Activated CD8-positive, alpha-beta memory T cell treated with anti-CD3 and anti-CD28 coated beads, Interleukin-2, amount 50 U/mL, for 1 hour (primary cell): ENCODE results near the gene SCART1.
"Not testable (repeated sequence)": the region's sequence is repeated elsewhere in the genome, so short reads cannot be mapped to it uniquely, and the experiment has no call there.

ENCODE experiments used
- DNase-seq: peaks from one replicate; pipeline ENCODE4 v3.0.0-alpha.2; 2020; ENCODE audit errors: extremely low read depth

The SCART1 gene

DNA sequence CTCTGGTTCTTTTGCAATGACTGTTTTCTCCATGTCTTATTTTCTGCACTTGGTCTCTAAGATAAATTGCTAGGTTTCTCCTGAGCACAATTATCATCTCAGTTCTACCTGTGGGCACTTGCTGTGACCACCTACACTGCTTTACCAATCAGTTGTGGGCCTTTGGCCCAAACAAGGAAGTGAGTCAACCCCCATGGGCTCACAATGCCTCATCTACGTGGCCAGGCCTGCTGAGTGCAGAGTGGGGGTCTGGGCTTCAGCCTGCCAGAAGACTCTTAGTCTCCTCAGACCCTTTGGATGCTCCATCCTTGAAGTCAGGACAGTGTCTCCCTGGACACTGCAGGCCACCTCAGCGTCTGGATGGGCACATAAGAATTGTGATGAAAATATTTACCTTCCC lies 20.3 kb downstream of the SCART1 start:
- DNase-seq: no peak

DNA sequence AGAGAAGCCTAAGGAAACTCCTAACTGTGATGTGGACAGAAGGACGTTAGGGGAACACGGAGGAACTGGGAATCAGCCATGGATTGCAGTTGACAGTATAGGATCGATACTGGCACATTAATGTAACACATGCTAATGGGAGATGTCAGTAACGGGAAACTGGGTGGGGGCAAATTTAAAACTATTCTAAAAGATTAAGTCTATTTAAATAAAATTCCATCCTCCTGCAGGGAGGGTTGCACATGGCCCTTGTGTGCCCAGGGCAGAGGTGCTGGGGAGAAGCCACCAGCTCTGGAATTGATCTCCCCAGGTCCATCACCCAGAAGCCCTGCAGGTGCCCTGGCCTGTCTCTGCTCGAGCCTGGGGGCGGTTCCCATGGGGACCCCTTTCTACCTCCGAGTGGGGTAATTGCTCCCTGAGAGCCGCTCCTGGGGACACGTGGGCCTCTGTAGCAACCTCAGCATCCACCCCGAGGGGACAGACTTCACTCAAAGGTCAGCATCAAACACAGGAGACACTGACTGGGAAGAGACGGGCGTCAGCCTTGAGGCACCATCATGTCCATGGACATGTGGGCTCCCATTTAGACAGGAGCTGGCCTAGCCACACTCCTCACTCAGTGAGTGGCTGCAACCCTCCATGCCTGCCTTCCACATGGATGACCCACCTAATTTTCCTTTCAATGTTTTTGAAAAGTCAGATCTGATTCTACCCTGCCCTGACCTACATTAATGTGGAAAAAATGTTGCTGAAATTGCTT lies 21.1 kb downstream of the SCART1 start:
- no peak for DNase-seq

DNA sequence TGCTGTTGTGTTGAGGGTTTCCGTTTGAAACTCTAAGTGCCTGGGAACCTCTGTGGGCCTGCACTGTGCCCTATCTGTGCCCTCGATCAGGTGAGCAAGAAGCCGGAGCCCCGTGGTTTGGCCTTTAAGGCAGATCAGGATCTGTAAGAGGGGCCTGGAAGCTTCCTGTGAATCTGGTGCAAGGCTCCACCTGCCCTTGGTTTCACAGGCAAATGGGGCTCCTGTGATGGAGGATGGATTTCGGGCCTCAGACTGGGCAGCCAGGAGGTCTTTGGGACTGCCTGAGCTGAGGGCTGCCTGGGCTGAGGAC lies 21.6 kb downstream of the SCART1 start:
- no peak for DNase-seq

DNA sequence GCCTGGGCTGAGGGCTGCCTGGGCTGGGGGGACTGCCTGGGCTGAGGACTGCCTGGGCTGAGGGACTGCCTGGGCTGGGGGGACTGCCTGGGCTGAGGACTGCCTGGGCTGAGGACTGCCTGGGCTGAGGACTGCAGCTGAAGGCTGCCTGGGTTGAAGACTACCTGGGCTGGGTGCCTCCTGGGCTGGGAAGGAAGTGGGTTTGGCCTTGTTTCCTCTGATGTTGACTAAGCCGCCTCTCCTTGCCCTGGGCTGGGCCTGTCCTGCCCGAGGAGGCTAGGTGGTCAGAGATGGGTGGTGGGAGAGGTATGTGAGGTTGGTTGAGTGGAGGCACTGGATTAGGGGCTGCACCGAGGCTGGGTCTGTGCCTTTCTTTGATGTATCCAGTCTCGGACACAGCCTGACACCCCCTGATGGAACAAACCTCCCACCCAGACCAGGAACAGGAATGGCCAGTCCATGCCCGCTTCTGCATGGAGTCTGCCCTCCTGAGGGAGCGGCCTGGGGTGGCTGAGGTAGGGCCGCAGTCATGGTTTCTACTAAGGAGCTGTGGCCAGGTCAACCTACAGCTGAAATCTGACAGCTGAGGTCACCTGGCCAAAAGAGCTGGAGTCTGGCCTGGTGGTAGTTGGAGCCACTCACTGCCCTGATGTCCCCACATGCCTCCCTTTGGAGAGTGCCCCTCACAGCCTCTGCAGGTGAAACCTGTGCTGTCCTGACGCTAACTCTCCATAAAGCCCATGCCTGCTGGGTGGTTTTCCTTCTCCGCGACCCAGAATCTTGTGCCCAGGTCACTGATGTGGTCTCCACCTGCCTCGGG lies 22.3 kb downstream of the SCART1 start:
- DNase-seq: no peak

DNA sequence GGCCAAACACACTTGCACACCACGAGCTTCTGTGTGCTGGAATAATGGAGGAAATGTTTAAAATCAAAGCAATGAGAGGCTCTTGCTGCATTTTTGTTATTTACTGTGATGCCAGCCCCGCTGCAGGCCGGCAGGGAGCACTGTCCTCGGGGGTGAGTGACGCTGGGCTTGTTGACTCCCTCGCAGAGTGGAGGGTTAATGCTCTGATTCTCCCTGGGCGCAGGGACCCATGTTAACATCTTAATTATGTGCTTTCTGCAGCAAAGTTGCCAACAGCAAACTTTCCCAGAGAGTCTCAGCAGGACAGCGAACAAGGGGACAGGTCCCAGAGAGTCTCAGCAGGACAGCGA lies 22.9 kb downstream of the SCART1 start:
- no peak for DNase-seq

DNA sequence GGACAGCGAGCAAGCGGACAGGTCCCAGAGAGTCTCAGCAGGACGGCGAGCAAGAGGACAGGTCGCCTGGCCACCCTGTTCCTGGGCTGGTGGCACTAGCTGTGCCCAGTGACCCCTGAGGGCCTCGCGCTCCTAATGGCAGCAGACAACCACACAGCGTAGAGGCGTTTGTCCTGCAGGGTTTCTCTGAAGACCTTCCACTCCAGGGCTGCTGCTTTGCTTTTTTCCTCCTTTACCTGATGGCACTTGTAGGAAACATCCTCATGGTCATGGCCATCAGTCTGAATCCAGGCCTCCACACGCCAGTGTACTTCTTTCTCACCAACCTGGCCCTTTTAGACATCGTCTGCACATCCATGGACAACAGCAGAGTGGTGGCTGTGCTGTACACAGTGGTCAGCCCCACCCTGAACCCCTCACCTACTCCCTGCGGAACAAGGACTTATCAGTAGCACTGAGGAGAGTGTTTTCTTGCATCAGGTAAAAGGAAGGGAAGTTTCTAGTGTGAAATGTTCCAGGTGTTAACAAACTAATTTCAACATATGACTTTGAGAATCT lies 27.4 kb downstream of the SCART1 start:
- no peak for DNase-seq

DNA sequence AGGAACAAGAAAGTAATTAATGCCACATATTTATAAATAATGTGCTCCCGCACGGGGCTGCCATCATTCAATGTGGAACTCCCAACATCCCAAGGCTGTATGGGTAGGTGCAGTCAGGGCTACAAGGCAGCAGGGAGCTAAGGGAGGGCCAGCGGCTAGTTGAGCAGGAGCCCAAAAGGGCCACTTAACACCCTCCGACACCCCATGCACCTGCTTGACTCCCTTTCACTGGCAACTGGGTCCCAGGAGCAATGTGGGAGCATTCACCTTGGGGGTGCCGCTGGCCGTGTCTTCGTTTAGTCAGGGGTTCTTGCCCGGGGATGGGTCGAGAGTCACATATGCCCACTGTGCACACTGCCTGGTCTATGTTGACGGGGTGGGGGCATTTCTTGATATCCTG lies 27.9 kb downstream of the SCART1 start:
- DNase-seq: no peak

DNA sequence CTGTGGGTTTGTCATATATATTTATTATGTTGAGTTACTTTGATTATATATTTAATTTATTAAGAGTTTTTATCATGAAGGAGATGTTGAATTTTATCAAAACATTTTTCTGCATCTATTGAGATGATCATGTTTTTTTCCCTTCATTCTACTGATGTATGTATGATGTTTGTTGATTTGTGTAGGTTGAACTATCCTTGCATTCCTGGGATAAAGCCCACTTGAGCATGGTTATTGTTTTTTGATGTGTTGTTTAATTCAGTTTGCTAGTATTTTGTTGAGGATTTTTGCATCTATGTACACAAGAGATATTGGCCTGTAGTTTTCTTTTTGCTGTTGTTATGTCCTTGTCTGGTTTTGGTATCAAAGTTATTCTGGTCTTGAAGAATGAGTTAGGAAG lies 31.1 kb downstream of the SCART1 start:
- DNase-seq: no peak

DNA sequence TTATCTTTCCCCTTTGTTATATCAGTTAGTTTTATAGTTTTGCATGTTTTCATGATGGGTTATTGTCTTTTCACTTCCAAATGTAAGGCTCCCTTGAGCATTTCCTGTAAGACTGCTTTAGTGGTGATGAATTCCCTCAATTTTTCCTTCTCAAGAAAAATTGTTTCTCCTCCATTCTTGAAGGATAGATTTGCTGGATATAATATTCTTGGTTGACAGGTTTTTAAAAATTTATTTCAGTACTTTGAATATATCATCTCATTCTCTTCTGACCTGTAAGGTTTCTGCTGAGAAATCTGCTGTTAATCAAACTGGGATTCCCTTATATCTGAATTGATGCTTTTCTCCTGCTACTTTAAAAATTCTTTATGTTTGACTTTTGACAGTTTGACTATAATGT lies 33.3 kb downstream of the SCART1 start:
- DNase-seq: no peak

DNA sequence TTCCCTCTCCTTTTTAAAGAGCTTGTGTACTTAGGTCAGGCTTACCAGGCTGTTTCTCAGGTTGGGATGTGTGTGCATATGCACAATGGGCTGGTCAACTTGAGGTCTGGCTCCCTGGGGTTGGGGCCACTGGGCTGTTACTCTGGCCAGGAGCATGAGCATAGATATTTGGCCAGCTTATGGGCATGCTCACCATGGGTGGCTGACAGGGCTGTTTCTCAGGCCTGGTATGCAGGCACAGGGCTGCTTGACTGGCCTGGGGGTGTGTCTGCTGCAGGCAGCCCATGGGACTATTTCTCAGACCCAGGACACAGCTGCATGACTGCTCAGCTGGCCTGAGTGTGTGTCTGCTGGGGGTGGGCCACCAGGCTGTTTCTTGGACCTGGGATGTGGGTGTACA lies 34.6 kb downstream of the SCART1 start:
- no peak for DNase-seq

DNA sequence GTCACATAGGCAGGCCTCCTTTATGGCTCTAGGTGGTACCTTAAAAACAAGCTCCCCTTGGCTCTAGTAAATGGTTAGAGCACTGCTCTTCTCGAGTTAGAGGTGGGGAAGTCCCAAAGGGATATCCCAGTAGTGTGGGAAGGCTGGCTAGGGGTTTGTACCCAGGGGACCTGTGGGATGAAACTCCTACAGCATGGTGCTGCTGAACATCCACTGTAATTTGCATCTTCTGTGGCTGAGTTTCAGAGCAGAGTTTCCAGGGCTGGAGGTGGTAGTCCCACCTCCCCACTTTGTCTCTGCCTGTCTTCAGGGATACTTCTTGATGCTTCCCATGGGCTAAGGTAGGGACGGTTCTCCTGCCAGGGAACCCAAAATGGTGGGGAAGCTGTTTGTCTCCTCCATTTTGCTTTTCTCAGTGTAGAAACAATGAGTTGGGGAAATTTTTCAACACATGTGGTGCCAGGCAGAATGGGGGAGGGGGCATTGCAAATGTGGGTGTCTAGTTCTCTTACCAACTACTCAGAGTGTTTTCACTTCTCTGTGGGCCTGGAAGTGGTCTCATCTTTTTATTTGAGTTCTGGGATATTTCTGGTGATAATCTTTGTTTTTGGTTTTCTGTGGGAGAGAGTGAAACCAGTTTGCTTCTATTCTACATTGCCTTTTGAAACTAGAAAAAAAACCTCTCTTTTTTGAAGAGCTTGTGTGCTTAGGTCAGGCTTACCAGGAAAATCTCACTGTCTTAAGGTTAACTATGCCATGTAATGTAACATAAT lies 36.3 kb downstream of the SCART1 start:
- DNase-seq: no peak

DNA sequence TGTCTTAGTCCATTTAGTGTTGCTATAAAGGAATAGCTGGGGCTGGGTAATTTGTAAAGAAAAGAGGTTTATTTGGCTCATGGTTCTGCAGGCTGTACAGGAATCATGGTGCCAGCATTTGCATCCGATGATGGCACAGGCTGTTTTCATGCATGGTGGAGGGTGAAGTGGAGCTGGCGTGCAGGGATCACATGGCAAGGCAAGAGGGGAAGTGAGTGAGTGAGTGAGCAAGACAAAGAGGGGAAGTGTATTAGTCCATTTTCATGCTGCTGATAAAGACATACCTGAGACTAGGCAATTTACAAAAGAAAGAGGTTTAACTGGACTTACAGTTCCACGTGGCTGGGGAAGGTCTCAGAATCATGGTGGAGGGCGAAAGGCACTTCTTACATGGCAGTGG lies 39.8 kb downstream of the SCART1 start:
- DNase-seq: not testable (repeated sequence)

DNA sequence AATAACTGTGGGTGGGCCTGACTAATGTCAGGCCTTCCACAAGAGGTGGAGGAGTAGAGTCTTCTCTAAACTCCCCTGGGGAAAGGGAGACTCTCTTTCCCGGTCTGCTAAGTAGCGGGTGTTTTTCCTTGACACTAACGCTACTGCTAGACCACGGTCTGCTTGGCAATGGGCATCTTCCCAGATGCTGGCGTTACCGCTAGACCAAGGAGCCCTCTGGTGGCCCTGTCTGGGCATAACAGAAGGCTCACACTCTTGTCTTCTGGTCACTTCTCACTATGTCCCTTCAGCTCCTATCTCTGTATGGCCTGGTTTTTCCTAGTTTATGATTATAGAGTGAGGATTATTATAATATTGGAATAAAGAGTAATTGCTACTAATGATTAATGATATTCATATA lies 43.6 kb downstream of the SCART1 start:
- not testable (repeated sequence) for DNase-seq

DNA sequence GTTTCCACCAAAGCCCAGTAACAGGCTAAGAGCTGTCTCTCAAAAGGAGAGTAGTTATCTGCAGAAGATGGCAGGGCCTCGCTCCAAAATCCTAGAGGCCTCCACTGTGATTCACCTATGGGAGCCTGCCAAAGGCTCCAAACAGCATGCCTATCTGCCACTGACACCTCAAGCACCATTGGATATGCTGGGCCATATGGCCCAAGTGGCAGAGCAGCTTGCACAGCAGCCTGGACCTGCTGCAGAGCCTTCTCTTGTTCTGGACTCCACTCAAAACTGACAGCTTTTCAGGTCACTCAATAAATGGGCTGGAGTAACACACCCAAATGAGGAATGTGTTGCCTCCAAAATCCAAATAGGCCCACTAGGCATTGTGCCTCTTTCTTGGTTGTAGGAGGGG lies 45.4 kb downstream of the SCART1 start:
- not testable (repeated sequence) for DNase-seq

DNA sequence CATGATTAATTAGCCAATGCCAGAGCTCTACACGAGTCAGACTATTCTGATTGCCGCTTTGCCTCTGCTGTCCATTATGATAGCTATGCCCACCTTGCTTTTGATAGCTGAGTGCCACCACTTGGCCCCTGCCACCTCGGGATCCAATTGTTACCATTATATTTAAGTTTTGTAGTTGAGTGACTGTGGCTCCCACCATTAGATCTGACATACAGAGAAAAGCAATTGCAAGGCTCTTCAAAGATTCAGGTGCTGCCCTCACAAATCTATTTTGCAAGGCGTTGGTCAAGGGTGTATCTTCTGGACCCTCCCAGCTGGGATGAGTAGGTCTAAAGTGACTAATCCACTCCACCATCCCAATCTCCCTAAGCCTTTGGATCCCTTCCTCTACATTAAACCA lies 47.2 kb downstream of the SCART1 start:
- not testable (repeated sequence) for DNase-seq

DNA sequence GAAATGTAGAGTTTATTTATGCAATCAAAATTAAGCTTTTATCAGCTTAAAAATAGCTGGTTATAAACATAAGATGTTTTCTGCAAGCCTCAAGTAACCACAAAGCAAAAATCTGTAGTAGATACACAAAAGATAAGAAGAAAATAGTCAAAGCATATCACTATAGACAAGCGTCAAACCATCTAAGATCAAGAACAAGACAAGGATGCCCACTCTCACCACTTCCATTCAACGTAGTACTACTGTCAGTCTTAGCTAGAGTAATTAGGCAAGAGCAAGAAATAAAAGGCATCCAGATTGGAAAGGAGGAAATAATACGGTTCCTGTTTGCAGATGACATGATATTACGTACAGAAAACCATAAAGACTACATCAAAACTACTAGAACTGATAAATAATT lies 56.0 kb downstream of the SCART1 start:
- DNase-seq: no peak

DNA sequence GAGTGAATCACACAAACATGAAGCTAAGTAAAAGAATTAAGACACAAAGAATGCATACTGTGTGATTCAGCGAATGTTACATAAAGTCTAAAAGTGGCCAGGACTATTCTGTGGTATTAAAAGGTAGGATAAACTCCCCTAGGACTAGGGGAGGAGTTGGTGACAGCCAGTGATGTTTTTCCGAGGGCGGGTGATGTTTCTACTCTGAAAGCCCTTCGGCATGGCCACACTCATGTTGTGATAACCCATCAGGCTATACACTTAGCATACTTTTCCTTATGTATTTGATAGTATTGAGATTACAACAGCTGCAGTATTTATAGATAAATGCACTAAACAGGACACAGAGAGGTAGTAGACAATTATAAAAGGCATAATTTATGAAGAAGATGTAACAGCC lies 57.7 kb downstream of the SCART1 start:
- no peak for DNase-seq

DNA sequence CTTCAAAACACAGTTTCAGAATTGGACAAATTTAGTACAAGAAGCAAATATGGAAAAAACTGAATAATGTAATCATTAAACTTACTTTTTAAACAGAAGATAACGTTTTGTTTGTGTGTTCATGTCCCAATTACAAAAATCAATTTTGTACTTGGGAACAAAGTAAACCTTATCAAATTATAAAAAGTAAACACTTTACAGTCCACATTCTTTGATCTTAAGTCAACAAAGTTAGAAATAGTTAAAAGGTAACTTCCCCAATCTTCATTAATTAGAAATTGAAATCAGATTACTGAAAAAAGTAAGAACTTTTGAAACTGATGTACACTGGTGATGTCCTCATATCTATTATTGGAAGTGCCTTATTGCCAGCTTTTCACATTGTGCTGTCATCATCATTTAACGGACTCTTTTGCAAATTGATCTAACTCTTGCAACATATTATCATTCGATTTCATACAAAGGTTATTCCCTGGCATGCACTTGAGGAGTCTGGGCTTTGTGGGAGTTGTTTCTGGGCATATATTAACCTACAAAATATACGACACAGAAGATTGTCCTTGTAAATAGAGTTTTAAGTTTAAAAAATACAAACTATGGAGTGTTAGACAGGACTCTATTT lies 58.3 kb downstream of the SCART1 start:
- DNase-seq: no peak

DNA sequence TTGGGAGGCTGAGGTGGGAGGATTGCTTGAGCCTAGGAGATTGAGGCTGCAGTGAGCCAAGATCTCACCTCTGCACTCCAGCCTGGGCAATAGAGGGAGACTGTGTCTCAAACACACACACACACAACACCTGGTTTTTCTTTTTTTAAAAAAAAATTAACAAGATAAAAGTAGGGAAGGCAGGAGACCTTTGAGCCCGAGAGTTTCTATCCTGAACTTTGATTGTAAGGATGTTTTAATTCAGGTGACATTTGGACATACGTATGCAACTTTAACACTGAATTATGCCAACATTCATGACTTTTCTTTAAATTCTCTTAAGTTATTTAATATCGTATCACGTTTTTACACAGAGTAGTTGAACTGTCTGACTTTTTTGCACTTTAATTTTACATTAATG lies 61.7 kb downstream of the SCART1 start:
- DNase-seq: no peak

DNA sequence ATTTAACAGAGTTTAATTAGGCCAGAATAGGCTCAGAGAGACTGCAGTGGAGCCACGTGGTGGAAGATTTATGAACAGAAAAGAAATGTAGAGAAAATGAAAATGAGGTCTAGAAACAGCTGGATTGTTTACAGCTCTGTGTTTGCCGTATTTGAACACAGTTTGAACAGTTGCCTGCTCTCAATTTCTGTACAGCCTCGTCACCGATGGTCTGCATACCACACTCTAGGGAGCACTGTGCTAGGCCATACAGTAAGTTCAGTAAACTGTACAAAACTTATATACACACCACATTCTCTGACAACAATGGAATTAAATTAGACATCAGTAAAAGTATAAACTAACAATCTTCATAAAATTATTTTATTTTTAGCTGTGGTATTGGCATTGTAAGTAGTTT lies 62.3 kb downstream of the SCART1 start:
- no peak for DNase-seq

DNA sequence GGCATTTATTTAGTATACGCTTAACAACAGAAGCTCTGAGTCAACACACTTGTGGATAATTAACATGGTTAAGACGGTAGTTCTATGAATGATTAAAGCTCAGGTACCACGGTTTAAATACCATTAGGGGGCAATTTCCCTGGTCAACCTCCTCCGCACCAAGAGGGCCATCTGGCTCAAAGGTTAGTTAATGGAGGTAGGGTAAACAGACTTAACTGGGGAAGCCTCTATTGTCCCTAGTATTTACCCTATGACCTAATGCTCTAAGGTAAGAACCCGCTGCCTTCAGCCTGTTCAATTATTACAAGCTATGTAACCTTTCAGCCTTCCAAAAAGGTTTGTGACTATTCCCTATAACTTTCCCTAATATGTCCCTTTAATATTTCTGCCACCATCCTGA lies 64.8 kb downstream of the SCART1 start:
- not testable (repeated sequence) for DNase-seq
